ENCODE data around the gene QRSL1.
"Not testable (repeated sequence)": the region's sequence is repeated elsewhere in the genome, so short reads cannot be mapped to it uniquely, and the experiment has no call there.

QRSL1 gene

GRCh38 chr6:106623039-106623438 lies 6.3 kb upstream of the QRSL1 start:
- DNase-seq (ENCODE audit: low spot score) = no peak

GRCh38 chr6:106626485-106626884 lies 2.9 kb upstream of the QRSL1 start:
- DNase-seq (ENCODE audit: low spot score) = no peak

GRCh38 chr6:106627760-106628159 lies 1.6 kb upstream of the QRSL1 start:
- not testable (repeated sequence) for DNase-seq (ENCODE audit: low spot score)

- no peak for DNase-seq (ENCODE audit: low spot score)
These were observed 698 bp upstream of the QRSL1 start for GRCh38 chr6:106628658-106629102.

GRCh38 chr6:106629859-106630163 lies 433 bp downstream of the QRSL1 start:
- DNase-seq (ENCODE audit: low spot score) = no peak

- no peak for DNase-seq (ENCODE audit: low spot score)
These were observed 988 bp downstream of the QRSL1 start for GRCh38 chr6:106630366-106630765.

GRCh38 chr6:106631346-106631745 lies 2.0 kb downstream of the QRSL1 start:
- no peak for DNase-seq (ENCODE audit: low spot score)

GRCh38 chr6:106634565-106634964 lies 5.2 kb downstream of the QRSL1 start:
- DNase-seq (ENCODE audit: low spot score) = no peak

GRCh38 chr6:106637051-106637716 lies 7.8 kb downstream of the QRSL1 start:
- no peak for DNase-seq (ENCODE audit: low spot score)

GRCh38 chr6:106637717-106638341 lies 8.5 kb downstream of the QRSL1 start:
- DNase-seq (ENCODE audit: low spot score) = no peak

- no peak for DNase-seq (ENCODE audit: low spot score)
These were observed 10.4 kb downstream of the QRSL1 start for GRCh38 chr6:106639812-106640211.

- DNase-seq (ENCODE audit: low spot score) = no peak
These were observed 13.1 kb downstream of the QRSL1 start for GRCh38 chr6:106642476-106642875.

GRCh38 chr6:106643061-106643460 lies 13.7 kb downstream of the QRSL1 start:
- no peak for DNase-seq (ENCODE audit: low spot score)

- DNase-seq (ENCODE audit: low spot score) = no peak
These were observed 19.4 kb downstream of the QRSL1 start for GRCh38 chr6:106648651-106649308.

GRCh38 chr6:106658469-106658868 lies 29.1 kb downstream of the QRSL1 start:
- no peak for DNase-seq (ENCODE audit: low spot score)

- no peak for DNase-seq (ENCODE audit: low spot score)
These were observed 30.5 kb downstream of the QRSL1 start for GRCh38 chr6:106659859-106660258.

GRCh38 chr6:106662458-106662857 lies 33.1 kb downstream of the QRSL1 start:
- DNase-seq (ENCODE audit: low spot score) = no peak

- no peak for DNase-seq (ENCODE audit: low spot score)
These were observed 37.1 kb downstream of the QRSL1 start for GRCh38 chr6:106666282-106667021.

- no peak for DNase-seq (ENCODE audit: low spot score)
These were observed 37.6 kb downstream of the QRSL1 start for GRCh38 chr6:106667022-106667402.

GRCh38 chr6:106670236-106670635 lies 40.9 kb downstream of the QRSL1 start:
- no peak for DNase-seq (ENCODE audit: low spot score)

- DNase-seq (ENCODE audit: low spot score) = no peak
These were observed 42.3 kb downstream of the QRSL1 start for GRCh38 chr6:106671651-106672050.

- DNase-seq (ENCODE audit: low spot score) = no peak
These were observed 45.3 kb downstream of the QRSL1 start for GRCh38 chr6:106674541-106675229.
